Liver (tissue), 9 donors: ENCODE data around the gene ABLIM1. TPM values are rescaled to one million over a fixed set of nuclear protein-coding genes. Genes with fewer than 3 reads are reported as not detected.

ENCODE experiments used
- DNase-seq: peaks from one replicate; pipeline ENCODE4 v3.0.0-alpha.2; 2017; ENCODE audit warnings: low spot score
- H3K27ac ChIP-seq, 2 donors: one replicate each; pipeline ENCODE4 v1.7.0; 2013; ENCODE audit warnings: inconsistent platforms in 2 of 2, low read length in 2 of 2, control low read depth in 1 of 2, low read depth in 1 of 2, mild to moderate bottlenecking in 1 of 2
- H3K27me3 ChIP-seq, 4 donors: one replicate each; pipeline versions ENCODE4 v1.6.1 to v1.7.0; 2013; ENCODE audit warnings: low read length in 3 of 4, inconsistent platforms in 1 of 4, mild to moderate bottlenecking in 1 of 4, moderate library complexity in 1 of 4; ENCODE audit not compliant: control insufficient read depth in 4 of 4, insufficient read depth in 4 of 4
- H3K36me3 ChIP-seq, 4 donors: one replicate each; pipeline versions ENCODE4 v1.6.1 to v1.7.0; 2013; ENCODE audit warnings: low read length in 3 of 4, mild to moderate bottlenecking in 3 of 4, low read depth in 1 of 4, moderate library complexity in 1 of 4; ENCODE audit not compliant: control insufficient read depth in 4 of 4, insufficient read depth in 3 of 4
- H3K4me1 ChIP-seq, 4 donors: one replicate each; pipeline versions ENCODE4 v1.6.1 to v1.7.0; 2013; ENCODE audit warnings: low read length in 3 of 4, mild to moderate bottlenecking in 3 of 4, moderate library complexity in 1 of 4; ENCODE audit not compliant: control insufficient read depth in 4 of 4, insufficient read depth in 4 of 4
- H3K4me3 ChIP-seq, 3 donors: one replicate each; pipeline versions ENCODE4 v1.6.1 to v1.7.0; 2013; ENCODE audit warnings: low read length in 3 of 3, control low read depth in 1 of 3, low read depth in 1 of 3, mild to moderate bottlenecking in 1 of 3
- H3K9ac ChIP-seq, 2 donors: one replicate each; pipeline ENCODE4 v1.7.0; 2013; ENCODE audit warnings: low read length in 2 of 2, mild to moderate bottlenecking in 2 of 2, moderate library complexity in 2 of 2, control low read depth in 1 of 2, low read depth in 1 of 2
- H3K9me3 ChIP-seq, 4 donors: one replicate each; pipeline versions ENCODE4 v1.6.1 to v1.7.0; 2013; ENCODE audit warnings: low read length in 3 of 4; ENCODE audit not compliant: control insufficient read depth in 4 of 4
- ATF3 ChIP-seq: IDR thresholded peaks from 2 replicates; pipeline ENCODE4 v1.6.1; 2016; ENCODE audit warnings: antibody characterized with exemption
- EGR1 ChIP-seq, 2 donors: IDR thresholded peaks; 2 replicates each; pipeline ENCODE4 v1.6.1; 2016 to 2018; ENCODE audit warnings: antibody characterized with exemption in 2 of 2, low read depth in 2 of 2
- FOXA2 ChIP-seq: IDR thresholded peaks from 2 replicates; pipeline ENCODE4 v1.6.1; 2016; ENCODE audit warnings: antibody characterized with exemption
- GABPA ChIP-seq, 2 donors: IDR thresholded peaks in 1 of 2; conservative IDR thresholded peaks in 1 of 2; 2 replicates each; pipeline ENCODE4 v1.6.1; 2016; ENCODE audit warnings: antibody characterized with exemption in 2 of 2, mild to moderate bottlenecking in 1 of 2, moderate library complexity in 1 of 2
- HNF4A ChIP-seq, 2 donors: conservative IDR thresholded peaks; 2 replicates each; pipeline ENCODE4 v1.6.1; 2016; ENCODE audit warnings: antibody characterized with exemption in 2 of 2, mild to moderate bottlenecking in 2 of 2
- HNF4G ChIP-seq: IDR thresholded peaks from 2 replicates; pipeline ENCODE4 v1.6.1; 2016; ENCODE audit warnings: antibody characterized with exemption
- JUND ChIP-seq, 2 donors: IDR thresholded peaks; 2 replicates each; pipeline ENCODE4 v1.6.1; 2016; ENCODE audit warnings: antibody characterized with exemption in 2 of 2
- NR2F2 ChIP-seq: IDR thresholded peaks from 2 replicates; pipeline ENCODE4 v1.6.1; 2016; ENCODE audit warnings: antibody characterized with exemption
- RXRA ChIP-seq, 2 donors: IDR thresholded peaks; 2 replicates each; pipeline ENCODE4 v1.6.1; 2017 to 2018; ENCODE audit warnings: antibody characterized with exemption in 2 of 2, mild to moderate bottlenecking in 1 of 2
- SP1 ChIP-seq: IDR thresholded peaks from 2 replicates; pipeline ENCODE4 v1.6.1; 2018; ENCODE audit warnings: antibody characterized with exemption, mild to moderate bottlenecking
- TAF1 ChIP-seq: conservative IDR thresholded peaks from 2 replicates; pipeline ENCODE4 v1.6.1; 2016; ENCODE audit warnings: antibody characterized with exemption, mild to moderate bottlenecking
- YY1 ChIP-seq: IDR thresholded peaks from 2 replicates; pipeline ENCODE4 v1.6.1; 2016; ENCODE audit warnings: antibody characterized with exemption, mild to moderate bottlenecking
- WGBS: extraction: QIAGEN DNeasy Blood & Tissue Kit; methylation state at CpG from one replicate; pipeline ENCODE4 v1.1.7; 2013; 5-methylcytosine and 5-hydroxymethylcytosine counted together
- polyA plus RNA-seq, 2 donors: library from polyadenylated mRNA; stranded (reverse) in 1 of 2; unstranded in 1 of 2; fragments of 200-250 nt in 1 of 2; fragments of >200 nt in 1 of 2; fragmentation: Nextera tagmentation in 1 of 2; extraction: Ambion mirVana in 1 of 2; gene quantifications; one replicate each; pipeline versions ENCODE4 v1.2.1 to v1.2.3, GENCODE V29; 2013 to 2015
- total RNA-seq, 2 donors: library from RNA; depleted of rRNA; stranded (reverse); fragments of >200 nt; gene quantifications; one replicate each; pipeline ENCODE4 v1.2.3, GENCODE V29; 2014
- TF ChIP-seq, protein P1 (sequence below): IDR thresholded peaks from 2 replicates; pipeline ENCODE4 v1.6.1; 2016; ENCODE audit warnings: antibody characterized with exemption
- TF ChIP-seq, protein P2 (sequence below): fragments of 150-350 bp; IDR thresholded peaks from 2 replicates; pipeline ENCODE4 v1.5.1; 2017; ENCODE audit warnings: improper control_type of control experiment, low read depth, low read length; ENCODE audit not compliant: missing input control
- TF ChIP-seq, protein P3 (sequence below): IDR thresholded peaks from 2 replicates; pipeline ENCODE4 v1.6.1; 2016; ENCODE audit warnings: antibody characterized with exemption
- TF ChIP-seq, protein P4 (sequence below): IDR thresholded peaks from 2 replicates; pipeline ENCODE4 v1.6.1; 2016; ENCODE audit warnings: antibody characterized with exemption, mild to moderate bottlenecking
- donor health status: healthy.
- donor health status: healthy.
- donor health status: healthy.
- donor health status: healthy.
- donor health status: healthy.

Gene ABLIM1
- total and polyA plus RNA-seq, 4 donors = 10.9 to 31.3 (median 13.1) TPM

GRCh38 chr10:114489521-114490310, 168.4 kb downstream of the ABLIM1 start:
- 81% methylated on average over 14 of the region's 14 CpGs for WGBS
- H3K9ac ChIP-seq = no peak overlapping the region
- peaks cover 0 to 3% (median 0%) of the 10 kb centered on the region in 4 donors for H3K4me1 ChIP-seq
- peaks cover 5 to 40% (median 26%) of the 10 kb centered on the region in 4 donors for H3K36me3 ChIP-seq
- H3K27ac ChIP-seq = no peak overlapping the region
- DNase-seq = no peak
- TF ChIP-seq SP1 (no peak), NR2F2 (peak; percentile 43)
- no peak overlapping the region for H3K4me3 ChIP-seq
- no peaks in the 10 kb centered on the region for H3K9me3 ChIP-seq
- no peaks in the 10 kb centered on the region for H3K27me3 ChIP-seq

- H3K4me3 ChIP-seq = no peak overlapping the region
- peaks cover 5 to 44% (median 28%) of the 10 kb centered on the region in 4 donors for H3K36me3 ChIP-seq
- H3K9ac ChIP-seq = no peak overlapping the region
- H3K27me3 ChIP-seq = no peaks in the 10 kb centered on the region
- H3K9me3 ChIP-seq = no peaks in the 10 kb centered on the region
- TF ChIP-seq TAF1 (no peak), SP1 (no peak), RXRA (IDR thresholded peaks at IDR 0.05) (no peak), NR2F2 (no peak), JUND (IDR thresholded peaks at IDR 0.05) (no peak), ATF3 (no peak), HNF4A (conservative IDR thresholded peaks at IDR 0.05) (no peak), YY1 (no peak), HNF4G (no peak), GABPA (IDR thresholded peaks at IDR 0.05 in 1 of 2, conservative IDR thresholded peaks at IDR 0.05 in 1 of 2) (no peak), FOXA2 (no peak), EGR1 (IDR thresholded peaks at IDR 0.05; ENCODE audit: low read depth in 2 of 2) (no peak)
- TF ChIP-seq, protein P1, sequence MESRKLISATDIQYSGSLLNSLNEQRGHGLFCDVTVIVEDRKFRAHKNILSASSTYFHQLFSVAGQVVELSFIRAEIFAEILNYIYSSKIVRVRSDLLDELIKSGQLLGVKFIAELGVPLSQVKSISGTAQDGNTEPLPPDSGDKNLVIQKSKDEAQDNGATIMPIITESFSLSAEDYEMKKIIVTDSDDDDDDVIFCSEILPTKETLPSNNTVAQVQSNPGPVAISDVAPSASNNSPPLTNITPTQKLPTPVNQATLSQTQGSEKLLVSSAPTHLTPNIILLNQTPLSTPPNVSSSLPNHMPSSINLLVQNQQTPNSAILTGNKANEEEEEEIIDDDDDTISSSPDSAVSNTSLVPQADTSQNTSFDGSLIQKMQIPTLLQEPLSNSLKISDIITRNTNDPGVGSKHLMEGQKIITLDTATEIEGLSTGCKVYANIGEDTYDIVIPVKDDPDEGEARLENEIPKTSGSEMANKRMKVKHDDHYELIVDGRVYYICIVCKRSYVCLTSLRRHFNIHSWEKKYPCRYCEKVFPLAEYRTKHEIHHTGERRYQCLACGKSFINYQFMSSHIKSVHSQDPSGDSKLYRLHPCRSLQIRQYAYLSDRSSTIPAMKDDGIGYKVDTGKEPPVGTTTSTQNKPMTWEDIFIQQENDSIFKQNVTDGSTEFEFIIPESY = no peak
- TF ChIP-seq, protein P2, sequence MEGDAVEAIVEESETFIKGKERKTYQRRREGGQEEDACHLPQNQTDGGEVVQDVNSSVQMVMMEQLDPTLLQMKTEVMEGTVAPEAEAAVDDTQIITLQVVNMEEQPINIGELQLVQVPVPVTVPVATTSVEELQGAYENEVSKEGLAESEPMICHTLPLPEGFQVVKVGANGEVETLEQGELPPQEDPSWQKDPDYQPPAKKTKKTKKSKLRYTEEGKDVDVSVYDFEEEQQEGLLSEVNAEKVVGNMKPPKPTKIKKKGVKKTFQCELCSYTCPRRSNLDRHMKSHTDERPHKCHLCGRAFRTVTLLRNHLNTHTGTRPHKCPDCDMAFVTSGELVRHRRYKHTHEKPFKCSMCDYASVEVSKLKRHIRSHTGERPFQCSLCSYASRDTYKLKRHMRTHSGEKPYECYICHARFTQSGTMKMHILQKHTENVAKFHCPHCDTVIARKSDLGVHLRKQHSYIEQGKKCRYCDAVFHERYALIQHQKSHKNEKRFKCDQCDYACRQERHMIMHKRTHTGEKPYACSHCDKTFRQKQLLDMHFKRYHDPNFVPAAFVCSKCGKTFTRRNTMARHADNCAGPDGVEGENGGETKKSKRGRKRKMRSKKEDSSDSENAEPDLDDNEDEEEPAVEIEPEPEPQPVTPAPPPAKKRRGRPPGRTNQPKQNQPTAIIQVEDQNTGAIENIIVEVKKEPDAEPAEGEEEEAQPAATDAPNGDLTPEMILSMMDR = no peak
- TF ChIP-seq, protein P3, sequence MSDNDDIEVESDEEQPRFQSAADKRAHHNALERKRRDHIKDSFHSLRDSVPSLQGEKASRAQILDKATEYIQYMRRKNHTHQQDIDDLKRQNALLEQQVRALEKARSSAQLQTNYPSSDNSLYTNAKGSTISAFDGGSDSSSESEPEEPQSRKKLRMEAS = no peak
- TF ChIP-seq, protein P4, sequence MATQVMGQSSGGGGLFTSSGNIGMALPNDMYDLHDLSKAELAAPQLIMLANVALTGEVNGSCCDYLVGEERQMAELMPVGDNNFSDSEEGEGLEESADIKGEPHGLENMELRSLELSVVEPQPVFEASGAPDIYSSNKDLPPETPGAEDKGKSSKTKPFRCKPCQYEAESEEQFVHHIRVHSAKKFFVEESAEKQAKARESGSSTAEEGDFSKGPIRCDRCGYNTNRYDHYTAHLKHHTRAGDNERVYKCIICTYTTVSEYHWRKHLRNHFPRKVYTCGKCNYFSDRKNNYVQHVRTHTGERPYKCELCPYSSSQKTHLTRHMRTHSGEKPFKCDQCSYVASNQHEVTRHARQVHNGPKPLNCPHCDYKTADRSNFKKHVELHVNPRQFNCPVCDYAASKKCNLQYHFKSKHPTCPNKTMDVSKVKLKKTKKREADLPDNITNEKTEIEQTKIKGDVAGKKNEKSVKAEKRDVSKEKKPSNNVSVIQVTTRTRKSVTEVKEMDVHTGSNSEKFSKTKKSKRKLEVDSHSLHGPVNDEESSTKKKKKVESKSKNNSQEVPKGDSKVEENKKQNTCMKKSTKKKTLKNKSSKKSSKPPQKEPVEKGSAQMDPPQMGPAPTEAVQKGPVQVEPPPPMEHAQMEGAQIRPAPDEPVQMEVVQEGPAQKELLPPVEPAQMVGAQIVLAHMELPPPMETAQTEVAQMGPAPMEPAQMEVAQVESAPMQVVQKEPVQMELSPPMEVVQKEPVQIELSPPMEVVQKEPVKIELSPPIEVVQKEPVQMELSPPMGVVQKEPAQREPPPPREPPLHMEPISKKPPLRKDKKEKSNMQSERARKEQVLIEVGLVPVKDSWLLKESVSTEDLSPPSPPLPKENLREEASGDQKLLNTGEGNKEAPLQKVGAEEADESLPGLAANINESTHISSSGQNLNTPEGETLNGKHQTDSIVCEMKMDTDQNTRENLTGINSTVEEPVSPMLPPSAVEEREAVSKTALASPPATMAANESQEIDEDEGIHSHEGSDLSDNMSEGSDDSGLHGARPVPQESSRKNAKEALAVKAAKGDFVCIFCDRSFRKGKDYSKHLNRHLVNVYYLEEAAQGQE = no peak
- no peak for DNase-seq
- H3K4me1 ChIP-seq = peaks cover 0 to 3% (median 0%) of the 10 kb centered on the region in 4 donors
- H3K27ac ChIP-seq = no peak overlapping the region
- WGBS = 95% methylated on average over 9 of the region's 9 CpGs
Measured at GRCh38 chr10:114487815-114488536, 170.1 kb downstream of the ABLIM1 start.
